Esophagus mucosa (tissue), 1 donor: ENCODE results near the gene ITGB1BP1. TPM values are rescaled to one million over a fixed set of nuclear protein-coding genes. Genes with fewer than 3 reads are reported as not detected.

Experiments used
- ATAC-seq: fragments of 200-7000 bp; cut with Tn5 transposase; one replicate; pipeline ENCODE4 v1.9.1; 2020
- total RNA-seq: library from RNA; stranded (reverse); gene quantifications from one replicate; pipeline ENCODE4 v1.2.4, GENCODE V29; 2023
- donor health status: DM: yes; HTN: yes; CAD: no.

The ITGB1BP1 gene
- total RNA-seq, 1 donor from 2014 or later: 53.8 TPM

DNA sequence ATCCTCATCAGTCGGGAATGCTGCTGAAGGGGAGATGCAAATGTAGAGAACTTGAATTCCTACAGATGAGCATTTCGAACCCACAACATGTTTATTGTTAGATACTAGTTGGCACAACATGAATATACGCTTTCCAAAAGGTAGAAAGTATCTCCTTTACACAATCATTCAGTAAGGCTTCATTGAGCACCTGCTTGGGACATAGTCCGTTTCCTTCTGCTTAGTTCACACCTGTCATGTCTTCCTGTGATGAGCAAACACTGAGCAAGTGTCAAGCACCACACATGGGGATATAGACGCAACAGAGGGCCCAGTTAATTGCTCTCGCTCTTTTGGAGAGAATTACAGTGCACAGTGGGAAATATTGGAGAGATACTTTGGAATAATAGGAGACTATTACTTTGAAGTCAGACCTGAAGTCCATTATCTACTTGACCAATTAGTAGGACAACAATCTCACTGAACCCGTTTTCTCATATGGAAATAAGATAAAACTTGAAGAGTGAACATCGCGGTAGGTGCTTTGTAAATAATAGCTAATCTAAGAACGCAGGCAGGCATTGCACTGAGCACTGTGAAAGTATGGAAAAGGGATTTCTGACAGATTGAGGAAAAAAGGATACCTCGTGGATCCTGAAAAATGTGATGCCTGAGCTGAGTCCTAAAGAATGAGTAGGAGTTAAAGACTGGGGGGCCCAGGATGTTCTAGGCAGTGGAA lies 1.3 kb upstream of the ITGB1BP1 start:
- no peak for ATAC-seq

GRCh38 chr2:9423922-9424272 lies 569 bp upstream of the ITGB1BP1 start:
- peak; percentile 19 for ATAC-seq

DNA sequence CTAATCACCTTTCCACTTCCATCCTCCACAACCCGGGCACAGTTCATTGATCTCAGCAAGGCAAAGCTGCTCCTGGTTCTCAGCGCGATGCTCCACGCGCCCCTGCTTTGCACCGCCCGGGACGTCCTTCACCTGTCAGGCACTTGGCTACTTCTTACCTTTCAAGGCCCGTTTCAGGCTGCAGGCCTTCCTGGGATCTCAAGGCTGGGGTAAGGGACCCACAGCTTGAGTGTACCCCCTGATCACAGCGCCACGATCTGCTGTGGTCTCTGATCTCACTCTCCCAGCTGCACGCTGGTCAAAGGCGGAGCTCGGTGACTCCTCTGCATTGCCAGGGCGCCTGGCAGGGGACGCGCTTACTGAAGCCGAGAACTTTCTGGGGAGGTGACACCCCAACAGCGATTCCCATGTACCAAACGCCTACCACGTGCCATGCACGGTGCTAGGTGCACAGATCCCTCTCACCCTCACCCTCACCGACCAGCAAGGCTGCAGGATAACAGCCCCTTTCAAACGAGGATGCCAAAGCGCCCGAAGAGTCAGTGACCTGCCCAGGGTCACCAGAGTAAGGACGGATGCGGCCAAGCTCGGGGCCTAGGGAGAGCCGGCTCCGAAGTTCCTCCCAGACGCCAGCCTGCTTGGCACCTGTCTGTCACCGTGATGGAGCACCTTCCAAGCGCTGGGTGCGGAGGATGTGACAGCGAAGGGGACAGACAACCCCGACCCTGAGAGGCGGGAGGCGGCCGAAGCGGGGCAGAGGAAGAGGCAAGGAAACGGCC lies 818 bp downstream of the ITGB1BP1 start:
- ATAC-seq: peak; percentile 40

GRCh38 chr2:9420495-9420894 lies 2.8 kb downstream of the ITGB1BP1 start:
- no peak for ATAC-seq

DNA sequence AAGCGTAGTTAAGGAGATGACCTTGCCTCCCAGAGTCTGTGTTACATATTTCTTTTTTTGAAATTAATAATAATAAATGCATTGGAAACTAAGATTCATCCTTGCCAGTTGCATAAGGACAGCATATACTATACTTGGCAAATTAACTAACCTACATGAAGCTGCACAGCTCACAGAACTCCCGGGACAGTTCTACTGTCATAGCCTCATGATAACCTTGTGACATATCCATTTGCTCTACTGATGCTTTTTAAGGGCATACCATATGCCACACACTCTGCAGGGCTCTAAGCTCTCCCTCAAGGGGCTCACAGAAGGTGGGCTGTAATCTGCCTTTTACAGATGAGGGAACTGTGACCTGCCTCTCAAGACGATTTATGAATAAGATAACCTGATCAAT lies 3.8 kb downstream of the ITGB1BP1 start:
- no peak for ATAC-seq

DNA sequence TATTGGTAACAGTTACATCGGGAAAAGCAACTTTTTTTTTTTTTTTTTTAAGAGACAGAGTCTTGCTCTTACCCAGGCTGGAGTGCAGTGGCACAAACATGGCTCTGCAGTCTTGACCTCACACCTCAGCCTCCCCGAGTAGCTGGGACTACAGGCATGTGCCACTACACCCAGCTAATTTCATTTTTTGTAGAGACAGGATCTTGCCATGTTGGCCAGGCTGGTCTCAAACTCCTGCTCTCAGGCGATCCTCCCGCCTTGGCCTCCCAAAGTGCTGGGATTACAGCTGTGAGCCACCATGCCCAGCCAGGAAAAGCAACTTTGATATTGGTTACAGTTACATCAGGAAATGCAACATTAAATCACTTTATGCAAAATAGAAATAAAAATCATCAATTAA lies 4.6 kb downstream of the ITGB1BP1 start:
- ATAC-seq: no peak

DNA sequence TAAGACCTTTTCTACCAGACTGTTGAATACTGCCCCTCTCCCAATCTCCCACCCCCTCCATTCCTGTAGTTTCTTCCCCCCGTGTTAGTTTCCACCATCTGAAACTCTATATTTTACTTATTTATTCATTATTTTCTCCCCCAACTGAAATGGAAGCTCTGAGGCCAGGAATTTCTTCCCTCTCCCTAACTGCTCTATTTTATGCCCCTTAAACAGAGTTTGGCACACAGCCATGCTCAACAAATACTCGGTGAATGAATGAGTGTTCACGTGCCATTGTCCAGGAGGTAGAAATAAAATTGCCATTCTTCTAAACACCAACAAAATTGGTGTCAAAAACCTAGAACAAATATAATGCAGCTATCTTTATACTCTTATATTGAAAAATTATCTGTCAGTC lies 5.6 kb downstream of the ITGB1BP1 start:
- ATAC-seq: no peak

- no peak for ATAC-seq
These were observed 6.4 kb downstream of the ITGB1BP1 start for GRCh38 chr2:9416962-9417316.

DNA sequence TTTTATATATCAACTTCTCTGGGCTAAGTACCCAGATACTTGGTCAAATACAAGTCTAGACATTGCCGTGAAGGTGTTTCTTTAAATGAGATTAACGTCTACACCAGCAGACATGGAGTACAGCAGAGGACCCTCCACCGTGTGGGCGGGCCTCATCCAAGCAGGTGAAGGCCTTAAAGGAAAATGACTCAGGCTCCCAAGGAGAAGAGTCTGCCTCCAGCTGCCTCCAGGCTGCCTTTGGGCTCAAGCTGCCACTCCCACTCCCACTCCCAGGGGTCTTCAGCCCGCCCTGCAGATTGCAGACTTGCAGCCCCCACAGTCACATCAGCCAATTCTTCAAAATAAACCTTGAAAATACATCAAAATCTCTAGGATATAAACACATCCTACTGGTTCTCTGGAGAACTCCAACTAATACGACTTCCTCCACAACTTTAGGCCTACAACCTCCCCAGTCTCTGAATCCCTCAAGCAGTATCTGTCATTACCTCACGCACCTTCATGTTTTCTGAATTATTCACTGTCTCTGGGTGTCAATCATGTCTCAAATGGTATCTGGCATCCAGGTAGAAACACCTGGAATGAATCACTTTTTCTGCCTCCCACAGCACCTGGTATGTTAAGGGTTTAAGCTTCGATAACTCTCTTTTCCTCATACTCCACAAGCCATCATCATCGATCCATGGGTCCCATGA lies 6.9 kb downstream of the ITGB1BP1 start:
- ATAC-seq: peak; percentile 66

DNA sequence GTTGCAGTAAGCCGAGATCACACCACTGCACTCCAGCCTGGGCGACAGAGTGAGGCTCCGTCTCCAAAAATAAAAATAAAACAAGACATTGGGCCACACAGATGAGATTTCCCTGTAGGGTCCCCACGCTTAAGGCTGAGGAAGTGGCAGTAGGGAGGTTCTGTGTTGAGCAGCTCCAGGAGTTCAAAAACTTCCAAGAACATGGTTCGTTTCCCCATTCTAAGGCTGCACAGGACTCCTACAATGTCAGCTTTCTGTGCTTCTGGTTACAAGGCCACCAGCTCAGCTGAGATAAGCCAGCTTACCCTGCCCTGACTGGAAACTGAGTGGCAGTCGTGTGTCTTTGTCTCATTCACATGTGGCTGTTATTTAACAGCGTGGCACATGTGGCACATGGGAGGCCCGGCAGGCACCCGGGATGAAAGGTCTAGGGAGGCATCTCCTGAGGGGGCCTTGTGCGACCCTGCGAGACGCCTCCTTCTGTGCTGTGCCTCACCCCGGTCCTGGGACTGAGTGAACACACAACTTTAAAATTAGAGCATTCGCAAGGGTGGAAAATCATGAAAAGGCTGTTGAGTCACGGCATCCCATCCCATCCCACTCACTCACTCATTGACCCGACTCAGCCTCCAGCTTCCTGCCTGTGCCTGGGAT lies 7.7 kb downstream of the ITGB1BP1 start:
- peak; percentile 13 for ATAC-seq

GRCh38 chr2:9412781-9413180 lies 10.5 kb downstream of the ITGB1BP1 start:
- no peak for ATAC-seq

- no peak for ATAC-seq
These were observed 13.2 kb downstream of the ITGB1BP1 start for GRCh38 chr2:9410108-9410507.

GRCh38 chr2:9408641-9409151 lies 14.6 kb downstream of the ITGB1BP1 start:
- ATAC-seq: peak; percentile 94

DNA sequence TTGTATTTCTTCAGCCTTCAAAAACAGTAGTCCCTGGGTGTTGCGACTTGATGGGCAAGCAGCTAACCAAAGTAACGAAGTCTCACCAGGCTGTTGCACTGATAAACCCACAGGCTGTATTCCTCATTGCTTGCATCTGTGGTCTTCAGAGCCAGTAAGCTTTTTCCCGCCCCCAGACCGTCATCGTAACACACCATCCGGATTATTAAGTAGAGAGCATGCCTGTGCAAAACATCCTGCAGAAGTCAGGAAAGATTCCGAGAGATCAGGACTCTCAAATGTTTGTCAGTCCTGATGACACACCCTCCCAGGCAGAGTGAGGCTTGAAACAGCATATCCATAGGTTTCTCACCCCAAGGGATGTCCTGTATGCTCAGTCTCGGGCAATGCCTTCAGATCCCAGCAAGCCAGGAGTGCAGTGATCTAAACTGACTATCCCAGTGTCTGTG lies 15.9 kb downstream of the ITGB1BP1 start:
- ATAC-seq: peak; percentile 38

DNA sequence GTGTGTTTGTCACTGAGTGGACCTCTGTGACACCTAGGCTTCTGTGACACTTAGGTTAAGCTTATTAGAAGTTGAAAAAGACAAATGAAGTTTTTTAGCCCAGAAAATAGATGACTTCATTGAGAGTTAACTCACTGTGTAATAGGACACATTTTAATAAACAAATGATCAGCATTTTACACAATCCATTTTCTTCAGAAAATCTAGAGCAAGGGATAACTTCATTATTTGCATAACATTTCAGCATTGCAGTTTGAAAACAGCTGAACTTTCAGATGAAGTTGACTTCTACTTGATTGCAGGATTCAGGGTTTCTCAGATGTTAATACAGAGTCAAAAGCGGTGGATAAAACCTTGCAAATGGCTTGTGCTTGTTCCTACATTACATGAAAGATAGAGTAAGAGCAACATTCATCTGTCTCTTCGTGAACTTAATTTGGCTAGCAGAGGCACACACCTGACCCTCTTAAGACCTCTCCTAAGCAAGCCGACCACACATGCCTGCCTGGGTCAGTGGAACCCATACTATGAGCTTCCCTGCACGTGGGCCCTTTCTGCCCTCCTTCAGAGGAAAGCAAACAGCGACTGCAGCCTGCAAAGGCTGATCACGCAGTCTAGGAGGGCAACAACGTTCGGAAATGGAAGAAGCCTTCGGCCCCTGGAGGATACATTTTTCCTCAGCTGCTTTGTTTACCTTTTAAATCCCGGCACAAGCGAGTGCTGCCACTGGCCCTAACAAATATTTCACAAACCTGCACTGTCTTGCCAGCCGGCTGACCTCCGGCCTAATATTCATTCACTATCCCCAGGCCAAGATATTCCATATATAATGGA lies 16.6 kb downstream of the ITGB1BP1 start:
- ATAC-seq: no peak

GRCh38 chr2:9405636-9406035 lies 17.7 kb downstream of the ITGB1BP1 start:
- ATAC-seq: no peak

GRCh38 chr2:9404451-9404850 lies 18.9 kb downstream of the ITGB1BP1 start:
- ATAC-seq: no peak

- ATAC-seq: no peak
These were observed 19.4 kb downstream of the ITGB1BP1 start for GRCh38 chr2:9403924-9404323.

DNA sequence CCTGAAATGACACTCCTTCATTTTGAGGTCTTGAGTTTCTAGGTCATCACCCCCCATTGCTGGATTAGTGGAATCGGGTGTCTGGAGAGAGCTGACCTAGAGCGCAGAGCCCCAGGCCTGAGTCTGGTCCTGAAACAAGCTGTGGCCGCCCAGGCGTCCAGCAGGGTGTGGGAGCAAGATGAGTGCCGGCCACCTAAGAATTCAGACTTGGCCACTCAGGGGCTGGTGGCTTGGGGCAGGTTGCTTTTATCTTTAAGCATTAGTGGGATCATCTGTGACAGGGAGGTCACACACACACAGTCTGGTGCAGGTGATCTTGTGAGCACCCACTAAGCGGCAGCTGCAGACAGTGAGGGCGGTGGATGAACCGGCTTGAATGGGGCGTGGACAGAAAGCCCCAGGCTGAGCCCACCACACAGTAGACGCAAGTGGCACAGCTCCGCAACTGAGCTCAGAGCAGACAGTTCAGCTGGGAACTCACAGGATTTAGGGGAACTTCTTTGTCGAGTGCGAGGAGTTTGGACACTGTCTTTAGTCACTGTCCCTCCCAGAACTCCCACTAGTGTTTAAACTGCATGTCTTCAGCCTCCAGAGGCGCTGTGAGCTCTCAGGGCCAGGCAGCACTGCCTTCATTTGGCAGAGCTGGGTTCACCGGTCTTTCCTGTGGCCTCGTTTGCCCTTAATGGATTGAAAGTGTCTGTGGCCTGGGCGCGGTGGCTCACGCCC lies 21.5 kb downstream of the ITGB1BP1 start:
- peak; percentile 50 for ATAC-seq

DNA sequence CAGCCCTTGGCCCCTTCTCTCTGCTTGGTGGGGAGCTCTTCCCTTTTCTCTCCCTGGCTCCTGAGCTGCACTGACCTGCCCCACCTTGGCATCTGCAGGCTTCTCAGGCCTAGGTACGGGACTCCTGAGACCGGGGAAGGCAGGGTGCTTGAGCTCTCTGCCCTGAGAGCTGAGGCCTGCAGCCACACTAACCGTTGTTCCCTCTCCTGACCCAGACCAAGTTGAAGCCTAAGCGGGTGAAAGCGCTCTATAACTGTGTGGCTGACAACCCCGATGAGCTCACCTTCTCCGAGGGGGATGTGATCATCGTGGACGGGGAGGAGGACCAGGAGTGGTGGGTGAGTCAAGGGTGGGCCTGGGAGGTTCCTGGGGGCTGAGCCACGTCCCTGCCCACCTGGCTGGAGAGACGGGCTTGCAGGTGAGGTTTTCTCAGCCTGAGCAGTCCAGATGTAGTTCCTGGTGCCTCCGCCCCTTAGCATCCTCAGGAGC lies 22.2 kb downstream of the ITGB1BP1 start:
- ATAC-seq: peak; percentile 7
